ENCODE results near the gene ARID1B. TPM values are rescaled to one million over a fixed set of nuclear protein-coding genes. Genes with fewer than 3 reads are reported as not detected.

Gene ARID1B
- total RNA-seq, 1 experiment from 2014 or later, result 91.7 TPM

GRCh38 chr6:157213907-157214565, 436.9 kb downstream of the ARID1B start:
- CTCF ChIA-PET, result no interaction called here
- no peak for DNase-seq (ENCODE audit: low read depth, low spot score)
- no TSS peak for BruUV-seq (replicated peaks)

GRCh38 chr6:157215717-157216116, 438.5 kb downstream of the ARID1B start:
- ATAC-seq (no peak), DNase-seq (ENCODE audit: low read depth, low spot score) (no peak)
- in situ Hi-C loops (cut with HindIII; ENCODE audit: low pct_unique_long_range_greater_than_20kb, low sequenced_read_pairs), result no loop called here
- Histone ChIP-seq H3K27me3 (ENCODE audit: control insufficient read depth, insufficient read depth, low read length) (no peaks in the 10 kb centered on the region), H3K4me3 (ENCODE audit: low read depth in 2 of 2, low read length in 2 of 2) (no peak overlapping the region), H3K9me3 (ENCODE audit: control insufficient read depth, insufficient read depth, low read depth, low read length) (no peaks in the 10 kb centered on the region), H3K36me3 (ENCODE audit: control insufficient read depth, insufficient read depth, low read length) (no peaks in the 10 kb centered on the region), H3K4me1 (ENCODE audit: control insufficient read depth, insufficient read depth, low read length) (no peaks in the 10 kb centered on the region), H3K27ac (ENCODE audit: low read length) (no peak overlapping the region)
- intact Hi-C loops (cut with micrococcal nuclease; ENCODE audit: unreplicated experiment), result no loop called here
- TF ChIP-seq CTCF (IDR thresholded peaks at IDR 0.05) (no peak), REST (IDR thresholded peaks at IDR 0.05; ENCODE audit: insufficient read depth in 1 of 2, low read depth in 2 of 2, low read length in 1 of 2) (no peak), POLR2AphosphoS5 (IDR thresholded peaks at IDR 0.05; ENCODE audit: low read depth, low read length) (no peak), TCF7L2 (IDR thresholded peaks at IDR 0.05; ENCODE audit: low read depth, low read length) (no peak), SIN3A (IDR thresholded peaks at IDR 0.05; ENCODE audit: borderline replicate concordance, insufficient read depth, low read depth, low read length) (no peak)
- ChIA-PET POLR2A (no interaction called here), CTCF (interaction anchor here (0.5 kb wide), 1 partner anchor 59 kb away, joined by 3 read pairs; no protein-coding TSS in a partner anchor)
- no TSS peak for BruUV-seq (replicated peaks)

More at GRCh38 chr6:157213907-157214565, 436.9 kb downstream of the ARID1B start:
- 0 out of 2 replicates have a peak, but pooled peaks cover 2% of the 10 kb centered on the region for H3K36me3 ChIP-seq (ENCODE audit: control insufficient read depth, insufficient read depth, low read length)
- in situ Hi-C loops (cut with HindIII; ENCODE audit: low pct_unique_long_range_greater_than_20kb, low sequenced_read_pairs) (no loop called here), intact Hi-C loops (cut with micrococcal nuclease; ENCODE audit: unreplicated experiment) (no loop called here)
- H3K4me1 ChIP-seq (ENCODE audit: control insufficient read depth, insufficient read depth, low read length), result no peaks in the 10 kb centered on the region
- POLR2A ChIA-PET, result no interaction called here
- H3K4me3 ChIP-seq (ENCODE audit: low read depth in 2 of 2, low read length in 2 of 2), result no peak overlapping the region
- H3K9me3 ChIP-seq (ENCODE audit: control insufficient read depth, insufficient read depth, low read depth, low read length), result no peaks in the 10 kb centered on the region
- TF ChIP-seq SIN3A (IDR thresholded peaks at IDR 0.05; ENCODE audit: borderline replicate concordance, insufficient read depth, low read depth, low read length), result no peak
- TF ChIP-seq POLR2AphosphoS5 (IDR thresholded peaks at IDR 0.05; ENCODE audit: low read depth, low read length), result no peak
- no peak for TF ChIP-seq REST (IDR thresholded peaks at IDR 0.05; ENCODE audit: insufficient read depth in 1 of 2, low read depth in 2 of 2, low read length in 1 of 2)
- no peak for TF ChIP-seq CTCF (IDR thresholded peaks at IDR 0.05)
- TF ChIP-seq TCF7L2 (IDR thresholded peaks at IDR 0.05; ENCODE audit: low read depth, low read length), result no peak
- ATAC-seq, result no peak
- H3K27ac ChIP-seq (ENCODE audit: low read length), result no peak overlapping the region
- no peaks in the 10 kb centered on the region for H3K27me3 ChIP-seq (ENCODE audit: control insufficient read depth, insufficient read depth, low read length)
